Measurements from ENCODE around the gene TRPC3.

- TF ChIP-seq ZNF70 (CRISPR knock-in tag; IDR thresholded peaks at IDR 0.05), result no peak
- no peak for TF ChIP-seq ESRRG (CRISPR knock-in tag; IDR thresholded peaks at IDR 0.05)
- no peak for TF ChIP-seq PATZ1 (CRISPR knock-in tag; IDR thresholded peaks at IDR 0.05; ENCODE audit: borderline replicate concordance)
- no peak for TF ChIP-seq ZFP30 (CRISPR knock-in tag; IDR thresholded peaks at IDR 0.05)
- TF ChIP-seq SNAI2 (CRISPR knock-in tag; IDR thresholded peaks at IDR 0.05), result no peak
- TF ChIP-seq TSHZ2 (CRISPR knock-in tag; IDR thresholded peaks at IDR 0.05), result no peak
- no peak for TF ChIP-seq TOX (CRISPR knock-in tag; IDR thresholded peaks at IDR 0.05; ENCODE audit: borderline replicate concordance)
- no peak for TF ChIP-seq PPARA (CRISPR knock-in tag; IDR thresholded peaks at IDR 0.05; ENCODE audit: borderline replicate concordance)
- TF ChIP-seq TCF4 (CRISPR knock-in tag; IDR thresholded peaks at IDR 0.05; ENCODE audit: borderline replicate concordance), result no peak
- no peak for TF ChIP-seq GLIS3 (CRISPR knock-in tag; IDR thresholded peaks at IDR 0.05)
Measured at GRCh38 chr4:121934635-121935034, 17.2 kb downstream of the TRPC3 start.

Data from SK-N-SH treated with all-trans-retinoic acid at 6 μM for 48 hours (cell line).